GM18499 (cell line): ENCODE results near the gene SRCIN1.
"Not testable (repeated sequence)": the region's sequence is repeated elsewhere in the genome, so short reads cannot be mapped to it uniquely, and the experiment has no call there.

Experiments used
- ATAC-seq: cut with Tn5 transposase; IDR thresholded peaks from one replicate; pipeline ENCODE4 v1.9.1; 2021; ENCODE audit warnings: moderate number of reproducible peaks; ENCODE audit not compliant: insufficient read depth, unreplicated experiment

Gene SRCIN1

GRCh38 chr17:38492067-38493040, 113.4 kb downstream of the SRCIN1 start:
- ATAC-seq, result not testable (repeated sequence)

- not testable (repeated sequence) for ATAC-seq
Observed at GRCh38 chr17:38491346-38492066, 114.2 kb downstream of the SRCIN1 start.

- ATAC-seq, result not testable (repeated sequence)
Observed at GRCh38 chr17:38489774-38490173, 116.0 kb downstream of the SRCIN1 start.

GRCh38 chr17:38485681-38486298, 120.0 kb downstream of the SRCIN1 start:
- ATAC-seq, result not testable (repeated sequence)

- ATAC-seq, result no peak
Observed at GRCh38 chr17:38485146-38485468, 120.6 kb downstream of the SRCIN1 start.

- not testable (repeated sequence) for ATAC-seq
Observed at GRCh38 chr17:38484242-38485145, 121.3 kb downstream of the SRCIN1 start.

GRCh38 chr17:38482700-38483043, 123.1 kb downstream of the SRCIN1 start:
- ATAC-seq, result not testable (repeated sequence)

- ATAC-seq, result not testable (repeated sequence)
Observed at GRCh38 chr17:38482039-38482699, 123.6 kb downstream of the SRCIN1 start.
